ENCODE results near the gene RASSF8.

GRCh38 chr12:26123482-26123980, 165.0 kb downstream of the RASSF8 start:
- TF ChIP-seq CTCF (IDR thresholded peaks at IDR 0.05; ENCODE audit: control extremely low read depth in 1 of 3, insufficient read depth in 1 of 3, low read depth in 1 of 3, low read length in 3 of 3), result no peak
- no peak for TF ChIP-seq RAD21 (IDR thresholded peaks at IDR 0.05 in 1 of 2, conservative IDR thresholded peaks at IDR 0.05 in 1 of 2; ENCODE audit: low read depth in 2 of 2, low read length in 2 of 2)
